ENCODE measurements around the gene BBS2. TPM values are rescaled to one million over a fixed set of nuclear protein-coding genes. Genes with fewer than 3 reads are reported as not detected.

The BBS2 gene
- total RNA-seq, 4 donors from 2014 or later = 55.1 to 98.6 (median 57.4) TPM

- H3K27ac ChIP-seq = no peak overlapping the region
- H3K27me3 ChIP-seq = no peaks in the 10 kb centered on the region
- H3K4me3 ChIP-seq (replicated peaks in 1 of 3) = no peak overlapping the region
- no peaks in the 10 kb centered on the region for H3K4me1 ChIP-seq
- 68 to 77% methylated on average over 8 of the region's 8 CpGs for WGBS, 2 donors
- TF ChIP-seq POLR2A (IDR thresholded peaks at IDR 0.05) = no peak
- TF ChIP-seq CTCF (IDR thresholded peaks at IDR 0.05) = no peak
- no peaks in the 10 kb centered on the region for H3K36me3 ChIP-seq
- H3K9me3 ChIP-seq = no peaks in the 10 kb centered on the region
- no peak for DNase-seq
- intact Hi-C loops (cut with DNase I) = no loop called here
Measured at GRCh38 chr16:56558024-56558747, 38.4 kb upstream of the BBS2 start.

- WGBS, 2 donors = 89 to 90% methylated on average over 10 of the region's 10 CpGs
- no peaks in the 10 kb centered on the region for H3K27me3 ChIP-seq
Measured at GRCh38 chr16:56554441-56554840, 34.6 kb upstream of the BBS2 start.

GRCh38 chr16:56551796-56552738, 32.2 kb upstream of the BBS2 start:
- DNase-seq = peak; percentile 37 to 41
- H3K4me3 ChIP-seq (replicated peaks in 1 of 3) = no peak overlapping the region
- 34 to 35% methylated on average over 11 of the region's 11 CpGs for WGBS, 2 donors
- peak overlapping the region in 1 of 3 donors; percentile 11 for H3K27ac ChIP-seq
- H3K27me3 ChIP-seq = no peaks in the 10 kb centered on the region
- no peaks in the 10 kb centered on the region for H3K36me3 ChIP-seq
- no peaks in the 10 kb centered on the region for H3K9me3 ChIP-seq
- H3K4me1 ChIP-seq = peaks cover 6 to 12% of the 10 kb centered on the region in 2 donors
- TF ChIP-seq CTCF (IDR thresholded peaks at IDR 0.05) (no peak), POLR2A (IDR thresholded peaks at IDR 0.05) (no peak)
- intact Hi-C loops (cut with DNase I) = no loop called here

More at GRCh38 chr16:56554441-56554840, 34.6 kb upstream of the BBS2 start:
- Histone ChIP-seq H3K4me1 (peaks cover 6 to 12% of the 10 kb centered on the region in 2 donors), H3K4me3 (replicated peaks in 1 of 3) (no peak overlapping the region), H3K36me3 (no peaks in the 10 kb centered on the region), H3K9me3 (no peaks in the 10 kb centered on the region), H3K27ac (no peak overlapping the region)
- no peak for DNase-seq
- intact Hi-C loops (cut with DNase I) = no loop called here
- no peak for TF ChIP-seq POLR2A (IDR thresholded peaks at IDR 0.05)
- TF ChIP-seq CTCF (IDR thresholded peaks at IDR 0.05) = no peak

- intact Hi-C loops (cut with DNase I) = no loop called here
- H3K27me3 ChIP-seq = no peaks in the 10 kb centered on the region
- H3K36me3 ChIP-seq = no peaks in the 10 kb centered on the region
- H3K9me3 ChIP-seq = no peaks in the 10 kb centered on the region
- DNase-seq = no peak
- H3K4me3 ChIP-seq (replicated peaks in 1 of 3) = no peak overlapping the region
- 91 to 93% methylated on average over 5 of the region's 5 CpGs for WGBS, 2 donors
- H3K4me1 ChIP-seq = peaks cover 6 to 12% of the 10 kb centered on the region in 2 donors
- no peak overlapping the region for H3K27ac ChIP-seq
- TF ChIP-seq POLR2A (IDR thresholded peaks at IDR 0.05) (no peak), CTCF (IDR thresholded peaks at IDR 0.05) (no peak)
Measured at GRCh38 chr16:56549744-56550385, 30.0 kb upstream of the BBS2 start.
